Ureter (tissue), 1 donor: ENCODE measurements around the gene USP32. TPM values are rescaled to one million over a fixed set of nuclear protein-coding genes. Genes with fewer than 3 reads are reported as not detected.
"Not testable (repeated sequence)": the region's sequence is repeated elsewhere in the genome, so short reads cannot be mapped to it uniquely, and the experiment has no call there.

Experiments
- DNase-seq: peaks from one replicate; pipeline ENCODE4 v3.0.0-alpha.2; 2020; ENCODE audit warnings: low spot score
- total RNA-seq: library from RNA; stranded (reverse); gene quantifications from one replicate; pipeline ENCODE4 v1.2.4, GENCODE V29; 2023
- donor health status: DM: yes; HTN: yes; CAD: no.

Gene USP32
- total RNA-seq, 1 donor from 2014 or later = 38.8 TPM

DNA sequence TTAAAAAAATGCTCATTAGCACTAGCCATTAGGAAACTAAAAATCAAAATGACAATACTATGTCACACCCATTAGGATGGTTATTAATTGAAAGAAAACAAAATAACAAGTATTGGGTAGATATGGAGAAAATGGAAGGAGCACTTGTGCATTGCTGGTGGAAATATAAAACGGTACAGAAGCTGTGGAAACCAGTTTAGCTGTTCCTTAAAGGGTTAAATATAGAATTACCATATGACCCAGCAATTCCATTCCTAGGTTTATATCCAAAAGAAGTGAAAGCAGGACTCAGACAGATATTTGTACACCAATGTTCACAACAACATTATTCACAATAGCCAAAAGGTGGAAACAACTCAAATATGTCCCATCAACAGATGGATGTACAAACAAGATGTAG, 13.7 kb downstream of the USP32 start:
- DNase-seq = not testable (repeated sequence)

DNA sequence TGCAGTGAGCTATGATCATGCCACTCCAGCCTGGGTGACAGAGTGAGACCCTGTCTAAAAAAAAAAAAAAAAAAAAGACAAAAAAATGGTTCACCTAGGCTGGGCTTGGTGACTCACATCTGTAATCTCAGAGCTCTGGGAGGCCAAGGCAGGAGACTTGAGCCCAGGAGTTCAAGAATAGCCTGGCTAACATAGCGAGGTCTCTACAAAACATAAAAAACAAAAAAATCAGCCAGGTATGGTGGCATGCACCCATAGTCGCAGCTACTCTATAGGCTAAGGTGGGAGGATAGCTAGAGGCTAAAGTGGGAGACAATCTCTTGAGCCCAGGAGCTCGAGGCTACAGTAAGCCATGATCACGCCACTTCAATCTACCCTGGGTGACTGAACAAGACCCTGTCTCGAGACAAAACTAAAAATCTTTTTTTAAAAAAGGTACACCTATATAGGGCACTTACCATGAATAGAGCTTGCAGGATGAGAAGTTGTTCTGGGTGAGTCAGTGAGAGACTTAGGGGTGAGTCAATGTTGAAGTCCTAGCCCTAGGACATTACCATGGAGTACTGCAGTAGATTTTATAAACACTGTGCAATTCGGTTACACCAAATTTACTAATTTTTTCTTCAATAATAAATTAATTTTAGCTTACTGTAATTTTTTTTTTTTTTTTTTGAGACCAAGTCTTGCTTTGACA, 19.0 kb downstream of the USP32 start:
- DNase-seq = no peak

DNA sequence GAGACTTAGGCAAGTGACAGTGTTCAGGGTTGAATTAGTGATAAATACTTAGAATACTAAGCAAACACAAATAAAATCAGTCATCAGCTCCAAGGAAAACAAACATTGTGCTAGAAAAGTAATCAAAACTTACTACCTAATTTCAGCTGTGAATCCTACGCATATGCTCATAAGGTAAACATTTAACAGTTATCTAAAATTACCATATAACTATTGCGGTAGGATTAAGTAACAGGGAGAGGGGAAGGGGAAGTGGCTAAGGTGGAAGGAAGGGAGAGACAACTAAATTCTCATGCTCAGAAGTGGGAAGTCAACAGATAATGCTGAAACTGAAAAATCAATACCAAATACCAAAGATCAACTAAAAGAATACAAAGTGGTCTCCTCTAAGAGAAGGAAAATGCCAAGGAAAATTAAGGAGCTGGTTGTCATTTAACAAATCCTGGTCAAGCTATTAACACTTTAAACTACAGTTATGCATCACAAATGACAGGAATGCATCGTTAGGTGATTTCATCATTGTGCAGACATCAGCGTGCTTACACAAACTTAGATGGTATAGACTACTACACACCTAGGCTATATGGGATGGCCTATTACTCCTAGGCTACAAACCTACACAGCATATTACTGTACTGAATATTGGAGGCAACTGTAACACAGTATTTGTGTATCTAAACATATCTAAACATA, 20.0 kb downstream of the USP32 start:
- DNase-seq = no peak

- DNase-seq = no peak
Observed at GRCh38 chr17:60371416-60371815, 20.5 kb downstream of the USP32 start.

- DNase-seq = no peak
Observed at GRCh38 chr17:60369727-60370126, 22.2 kb downstream of the USP32 start.

DNA sequence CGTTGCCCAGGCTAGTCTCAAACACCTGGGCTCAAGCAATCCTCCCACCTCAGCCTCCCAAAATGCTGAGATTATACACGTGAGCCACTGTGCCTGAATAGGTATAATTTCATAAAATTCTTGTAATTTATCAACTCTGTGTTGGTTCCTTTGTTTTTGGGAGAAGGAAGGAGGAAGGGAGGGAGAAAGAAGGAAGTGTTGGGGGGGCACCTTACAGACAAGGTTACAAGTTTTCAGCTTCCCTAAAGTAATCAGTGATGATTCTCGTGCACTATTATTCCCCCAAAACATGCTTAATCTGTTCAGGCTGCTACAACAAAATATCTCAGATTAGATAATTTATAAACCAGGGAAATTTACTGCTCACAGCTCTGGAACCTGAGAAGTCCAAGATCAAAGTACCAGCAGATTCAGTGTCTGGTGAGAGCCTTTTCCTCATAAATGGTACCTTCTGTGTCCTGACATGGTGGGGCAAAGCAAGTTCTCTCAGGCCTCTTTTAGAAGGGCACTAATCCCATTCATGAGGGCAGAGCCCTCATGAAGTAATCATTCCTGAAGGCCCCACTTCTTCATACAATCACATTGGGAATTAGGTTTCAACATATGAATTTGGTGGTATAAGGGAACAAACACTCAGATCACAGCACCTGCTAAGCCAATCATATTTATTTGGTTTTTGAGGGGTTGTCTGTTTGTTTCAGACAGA, 28.1 kb downstream of the USP32 start:
- no peak for DNase-seq

GRCh38 chr17:60362329-60362728, 29.6 kb downstream of the USP32 start:
- no peak for DNase-seq

DNA sequence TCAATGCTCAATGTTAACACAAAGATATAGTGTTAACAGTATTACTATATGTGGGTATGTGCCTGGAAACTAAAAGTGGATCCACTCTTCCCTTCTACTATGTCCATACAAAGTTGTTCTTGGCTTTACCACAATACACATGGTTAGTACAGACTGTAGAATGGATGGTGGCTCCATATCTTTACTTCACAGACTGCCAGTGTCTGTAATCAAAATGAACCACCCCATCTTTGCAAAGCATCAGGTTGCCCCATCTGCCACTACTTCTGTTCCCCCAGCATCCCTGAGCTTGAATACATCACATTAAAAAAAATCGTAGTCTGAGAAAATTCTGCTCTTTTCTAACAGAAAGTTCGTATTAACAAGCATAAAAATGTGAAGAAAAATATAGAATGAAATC, 30.0 kb downstream of the USP32 start:
- no peak for DNase-seq

GRCh38 chr17:60359415-60359814, 32.5 kb downstream of the USP32 start:
- no peak for DNase-seq

DNA sequence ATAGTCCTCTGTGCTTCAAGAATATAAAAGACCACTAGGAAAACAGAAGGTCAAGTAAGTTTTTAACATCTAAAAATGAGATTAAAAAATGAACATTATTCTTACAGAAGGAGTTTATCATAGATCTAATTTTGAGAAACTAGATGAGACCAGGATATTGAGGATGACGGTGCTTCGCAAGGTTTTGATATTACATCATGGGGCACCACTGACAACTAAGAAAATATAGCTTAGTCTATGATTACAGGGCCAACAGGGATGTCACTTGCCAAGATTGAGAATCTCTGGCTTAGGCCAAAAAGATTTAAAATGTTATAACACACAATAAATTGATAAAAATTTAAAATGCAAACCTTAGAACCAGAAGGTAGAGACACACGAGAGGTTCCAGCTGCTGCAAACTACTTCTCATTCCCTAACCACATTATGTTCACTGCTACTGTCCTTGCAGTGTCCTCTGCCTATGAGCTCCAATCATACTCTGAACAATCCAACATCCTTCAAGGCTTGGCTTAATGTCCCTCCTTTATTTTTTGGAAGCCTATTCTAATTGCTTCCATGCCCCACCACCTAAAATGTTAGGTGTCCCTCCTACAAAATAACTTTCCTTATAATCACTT, 33.2 kb downstream of the USP32 start:
- no peak for DNase-seq

DNA sequence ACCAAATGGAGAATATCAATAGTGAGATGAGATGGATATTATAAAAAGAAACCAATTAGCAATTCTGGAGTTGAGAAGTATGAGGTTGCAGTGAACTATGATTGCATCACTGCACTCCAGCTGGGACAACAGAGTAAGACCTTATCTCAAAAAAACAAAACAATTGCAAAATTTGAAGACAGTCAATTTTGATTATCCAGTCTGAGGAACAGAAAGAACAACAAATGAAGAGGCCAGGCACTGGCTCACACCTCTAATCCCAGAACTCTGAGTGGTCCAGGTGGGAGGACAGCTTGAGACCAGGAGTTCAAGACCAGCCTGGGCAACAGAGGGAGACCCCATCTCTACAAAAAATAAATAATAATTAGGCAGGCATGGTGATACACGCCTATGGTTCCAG, 35.0 kb downstream of the USP32 start:
- DNase-seq = no peak

DNA sequence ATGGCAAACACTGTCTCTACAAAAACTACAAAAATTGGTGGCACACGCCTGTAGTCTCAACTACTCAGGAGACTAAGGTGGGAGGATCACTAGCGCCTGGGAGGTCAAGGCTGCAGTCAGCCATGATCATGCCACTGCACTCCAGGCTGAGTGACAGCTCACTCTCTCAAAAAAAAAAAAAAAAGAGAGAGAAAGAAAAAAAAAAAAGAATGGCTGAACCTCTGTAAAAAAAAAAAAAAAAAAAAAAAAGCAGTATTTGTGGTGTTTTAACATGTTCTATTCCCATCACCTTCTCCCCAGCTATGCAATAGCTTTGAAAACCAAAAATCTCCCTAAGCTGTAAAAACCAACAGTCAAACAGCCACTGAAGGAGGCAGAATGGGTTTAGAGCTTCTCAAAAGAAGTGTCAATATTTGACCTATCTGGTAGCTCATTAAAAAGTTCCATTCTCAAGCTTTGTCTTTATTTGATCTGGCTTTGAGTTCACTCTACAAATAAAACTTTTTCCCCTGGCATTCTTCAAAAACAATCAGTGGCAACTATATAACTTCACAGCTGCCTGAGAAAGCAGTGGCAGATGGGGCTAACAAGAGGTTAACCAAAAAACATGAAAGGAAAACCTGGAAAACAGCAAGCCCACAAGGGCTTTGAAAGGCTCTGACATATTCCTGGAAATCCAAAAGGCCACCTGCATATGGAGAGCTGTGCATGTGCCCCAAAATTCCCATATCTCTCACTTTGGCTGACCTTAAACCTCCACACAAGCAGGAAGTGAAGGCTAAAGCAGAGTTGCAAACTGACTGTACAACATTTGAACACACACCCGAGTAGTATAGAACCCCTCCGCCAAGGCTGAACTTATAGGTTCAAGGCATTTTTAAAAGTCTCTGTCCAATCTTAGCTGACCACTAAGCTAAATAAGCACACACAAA, 36.0 kb downstream of the USP32 start:
- no peak for DNase-seq

- DNase-seq = no peak
Observed at GRCh38 chr17:60354223-60354622, 37.7 kb downstream of the USP32 start.

- no peak for DNase-seq
Observed at GRCh38 chr17:60353773-60354172, 38.2 kb downstream of the USP32 start.

DNA sequence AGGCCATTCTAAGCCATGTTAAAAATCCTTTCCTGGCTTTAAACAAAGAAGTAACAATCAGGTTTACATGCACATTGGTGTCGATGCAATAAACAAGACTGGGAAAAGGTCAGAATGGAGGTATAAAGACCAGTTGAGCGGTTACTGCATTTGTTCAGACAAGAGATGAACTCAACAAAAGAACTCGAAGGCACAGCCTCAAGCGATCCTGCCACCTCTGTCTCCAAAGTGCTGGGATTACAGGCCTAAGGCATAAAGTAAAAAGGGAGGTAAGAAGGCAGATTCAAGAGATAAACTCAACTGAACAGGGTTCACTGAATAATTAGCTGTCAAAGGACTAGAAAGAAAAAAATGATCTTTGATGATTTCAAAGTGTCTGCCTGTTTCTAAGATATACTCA, 39.4 kb downstream of the USP32 start:
- DNase-seq = no peak

- DNase-seq = no peak
Observed at GRCh38 chr17:60352071-60352470, 39.9 kb downstream of the USP32 start.

DNA sequence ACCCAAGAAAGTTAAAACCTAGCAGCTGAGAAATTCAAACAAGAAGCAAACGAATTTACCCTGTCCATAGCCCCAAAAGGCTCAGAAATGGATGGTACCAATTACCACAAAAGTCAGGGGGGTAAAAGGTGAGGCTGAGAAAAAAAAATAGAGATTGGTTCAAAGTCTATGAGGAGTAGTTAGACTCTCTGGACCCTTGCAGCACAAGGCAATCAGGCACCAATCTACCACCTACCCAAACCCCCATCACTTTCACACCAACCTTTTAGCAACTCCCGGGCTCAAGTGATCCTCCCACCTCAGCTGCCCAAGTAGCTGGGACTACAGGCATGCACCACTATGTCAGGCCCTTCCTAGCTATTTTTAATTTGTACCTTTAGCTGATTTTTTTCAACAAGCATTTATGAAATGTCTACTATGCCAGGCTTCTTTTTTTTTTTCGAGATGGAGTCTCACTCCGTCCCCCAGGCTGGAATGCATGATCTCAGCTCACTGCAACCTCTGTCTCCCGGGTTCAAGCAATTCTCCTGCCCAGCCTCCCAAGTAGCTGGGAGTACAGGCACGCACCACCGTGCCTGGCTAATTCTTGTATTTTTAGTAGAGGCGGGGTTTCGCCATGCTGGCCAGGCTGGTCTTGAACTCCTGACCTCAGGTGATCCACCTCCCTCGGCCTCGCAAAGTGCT, 40.8 kb downstream of the USP32 start:
- DNase-seq = no peak

DNA sequence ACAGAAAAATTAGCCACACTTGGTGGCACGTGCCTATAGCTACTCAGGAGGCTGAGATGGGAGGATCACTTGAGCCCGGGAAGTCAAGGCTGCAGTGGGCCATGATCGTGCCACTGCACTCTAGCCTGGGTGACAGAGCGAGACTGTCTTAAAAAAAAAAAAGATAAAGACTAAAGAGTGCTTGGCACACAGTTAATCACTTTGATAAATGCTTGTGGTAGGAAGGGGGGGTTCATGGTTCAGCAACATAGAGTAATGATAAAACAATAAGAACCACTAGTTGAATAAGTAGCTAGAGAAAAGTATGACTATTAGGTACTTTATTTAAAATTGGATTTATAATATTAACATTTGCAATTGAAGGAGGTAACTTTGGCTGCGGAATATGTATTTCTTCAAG, 43.3 kb downstream of the USP32 start:
- no peak for DNase-seq

- DNase-seq = no peak
Observed at GRCh38 chr17:60345233-60345632, 46.7 kb downstream of the USP32 start.

DNA sequence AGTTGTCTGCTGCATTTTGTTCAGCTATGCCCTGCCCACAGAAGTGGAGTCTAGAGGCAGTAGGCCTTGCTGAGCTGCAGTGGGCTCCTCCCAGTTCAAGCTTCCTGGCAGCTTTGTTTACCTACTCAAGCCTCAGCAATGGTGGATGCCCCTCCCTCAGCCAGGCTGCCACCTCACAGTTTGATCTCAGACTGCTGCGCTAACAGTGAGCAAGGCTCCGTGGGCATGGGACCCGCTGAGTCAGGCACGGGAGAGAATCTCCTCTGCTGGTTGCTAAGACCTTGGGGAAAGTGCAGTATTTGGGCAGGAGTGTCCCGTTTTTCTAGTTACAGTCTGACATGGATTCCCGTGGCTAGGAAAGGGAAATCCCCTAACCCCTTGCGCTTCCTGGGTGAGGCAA, 49.4 kb downstream of the USP32 start:
- DNase-seq = not testable (repeated sequence)

GRCh38 chr17:60335289-60335688, 56.6 kb downstream of the USP32 start:
- DNase-seq = no peak
